A549 treated with CpdA at 1 μM for 4 hours (cell line): Measurements from ENCODE around the gene CCDC195. TPM values are rescaled to one million over a fixed set of nuclear protein-coding genes. Genes with fewer than 3 reads are reported as not detected.

Experiments
- total RNA-seq: library from RNA; stranded (reverse); fragments of 200-300 nt; extraction: Qiagen RNA extraction; gene quantifications from 5 replicates; pipeline ENCODE4 v1.2.3, GENCODE V29; 2022; ENCODE audit warnings: low read depth

CCDC195 gene
- not detected in 5 replicates for total RNA-seq

GRCh38 chr2:224716201-224716600, at the start of gene CCDC195:
CCDC195 (minus strand) TSS chr2:224716365; CDS start chr2:224716365, 0 bp downstream.

Other genes with a start within 250 kb of the CCDC195 start
- gene CUL3, start 131.0 kb downstream of the CCDC195 start, total RNA-seq = 68.1 to 83.8 TPM (median 75.1 TPM) in 5 replicates